HCT116 (cell line): ENCODE measurements around the gene SLCO2B1. TPM values are rescaled to one million over a fixed set of nuclear protein-coding genes. Genes with fewer than 3 reads are reported as not detected.

Experiments used
- ATAC-seq: fragments of 200-7000 bp; cut with Tn5 transposase; 2 replicates; pipeline ENCODE4 v1.9.1; 2020; ENCODE audit warnings: mild to moderate bottlenecking, moderate library complexity
- BruUV-seq: library from RNA; stranded (reverse); fragments of 400-500 nt; replicated peaks from 2 replicates; lab custom pipeline; 2021; lab: Mats Ljungman, UMichigan
- CTCF ChIA-PET: fragments of 300-600 bp; sonication (Branson Sonifier 250); formaldehyde crosslinking; loops from one replicate; lab custom pipeline; 2021; ENCODE audit warnings: antibody characterized with exemption; lab: Charles Lee
- POLR2A ChIA-PET: fragments of 300-600, 350-600 bp; sonication (Branson Sonifier 250); formaldehyde crosslinking; loops from one replicate; lab custom pipeline; 2021; ENCODE audit warnings: antibody characterized with exemption; lab: Charles Lee
- RAD21 ChIA-PET, 2 experiments: fragments of 300-600 bp; sonication (Branson Sonifier 250); formaldehyde crosslinking; loops; one replicate each; lab custom pipeline; 2023; ENCODE audit warnings: low total read pairs in 2 of 2; ENCODE audit not compliant: uncharacterized antibody in 2 of 2, unreplicated experiment in 2 of 2, low non-redundant PET in 1 of 2; lab: Charles Lee
- DNase-seq: peaks from one replicate; pipeline ENCODE4 v3.0.0-alpha.2; 2010; ENCODE audit warnings: low read depth, low spot score
- H2AFZ ChIP-seq: fragments of 200-600 bp; shearing (Covaris generic), sonication (generic); 2 replicates; pipeline ENCODE4 v1.6.1; 2017; ENCODE audit warnings: low read depth, mixed run types, mixed read lengths, antibody characterized with exemption, low read length; ENCODE audit not compliant: poor library complexity, severe bottlenecking
- H3K27ac ChIP-seq: 2 replicates; pipeline ENCODE4 v1.5.1; 2012; ENCODE audit warnings: low read depth, low read length
- H3K27me3 ChIP-seq: fragments of 200-600 bp; sonication (generic); 2 replicates; pipeline ENCODE4 v1.6.1; 2016; ENCODE audit warnings: mixed run types, low read length, mixed read lengths; ENCODE audit not compliant: insufficient read depth
- H3K36me3 ChIP-seq, 2 experiments: fragments of 200-500 bp in 1 of 2; fragments of 200-600 bp in 1 of 2; sonication (Bioruptor generic) in 1 of 2; sonication (generic) in 1 of 2; 2 replicates each; pipeline versions ENCODE4 v1.5.1 to v1.6.1; 2014 to 2016; ENCODE audit warnings: low read length in 2 of 2, inconsistent platforms in 1 of 2, mixed read lengths in 1 of 2, mixed run types in 1 of 2; ENCODE audit not compliant: insufficient read depth in 2 of 2, control insufficient read depth in 1 of 2
- H3K4me1 ChIP-seq, 2 experiments: fragments of 200-600 bp in 1 of 2; sonication (generic) in 1 of 2; 2 replicates each; pipeline versions ENCODE4 v1.5.1 to v1.6.1; 2012 to 2017; ENCODE audit warnings: low read length in 2 of 2, inconsistent platforms in 1 of 2, mild to moderate bottlenecking in 1 of 2, mixed read lengths in 1 of 2, mixed run types in 1 of 2, moderate library complexity in 1 of 2; ENCODE audit not compliant: insufficient read depth in 2 of 2, control insufficient read depth in 1 of 2
- H3K4me2 ChIP-seq: fragments of 200-600 bp; sonication (generic); 2 replicates; pipeline ENCODE4 v1.6.1; 2017; ENCODE audit warnings: mixed run types, low read length, mixed read lengths
- H3K4me3 ChIP-seq, 2 experiments: fragments of 200-600 bp in 1 of 2; sonication (generic) in 1 of 2; replicated peaks in 1 of 2; 2 replicates each; pipeline ENCODE4 v1.5.1; 2011 to 2016; ENCODE audit warnings: low read length in 2 of 2, control low read depth in 1 of 2, low read depth in 1 of 2, mild to moderate bottlenecking in 1 of 2, mixed read lengths in 1 of 2, mixed run types in 1 of 2
- H3K79me2 ChIP-seq: fragments of 200-600 bp; sonication (generic); 2 replicates; pipeline ENCODE4 v1.6.1; 2017; ENCODE audit warnings: mild to moderate bottlenecking, mixed run types, low read length, moderate library complexity, mixed read lengths; ENCODE audit not compliant: insufficient read depth
- H3K9ac ChIP-seq: fragments of 200-600 bp; sonication (generic); 2 replicates; pipeline ENCODE4 v1.6.1; 2016; ENCODE audit warnings: low read length, mixed read lengths
- H3K9me2 ChIP-seq: fragments of 200-600 bp; sonication (generic), shearing (Covaris generic); 2 replicates; pipeline ENCODE4 v1.6.1; 2017; ENCODE audit warnings: mixed run types, mild to moderate bottlenecking, moderate library complexity; ENCODE audit not compliant: insufficient read depth
- H3K9me3 ChIP-seq, 2 experiments: fragments of 200-500 bp in 1 of 2; fragments of 200-600 bp in 1 of 2; sonication (Bioruptor generic) in 1 of 2; sonication (generic) in 1 of 2; 2 replicates each; pipeline ENCODE4 v1.6.1; 2014 to 2017; ENCODE audit warnings: low read length in 2 of 2, mixed read lengths in 2 of 2, inconsistent platforms in 1 of 2, low read depth in 1 of 2, mild to moderate bottlenecking in 1 of 2, mixed run types in 1 of 2, moderate library complexity in 1 of 2; ENCODE audit not compliant: control insufficient read depth in 1 of 2, insufficient read depth in 1 of 2
- H4K20me1 ChIP-seq: fragments of 200-600 bp; sonication (generic), shearing (Covaris generic); 2 replicates; pipeline ENCODE4 v1.6.1; 2017; ENCODE audit warnings: mixed run types, mild to moderate bottlenecking, moderate library complexity; ENCODE audit not compliant: insufficient read depth
- CEBPB ChIP-seq: IDR thresholded peaks from 2 replicates; pipeline ENCODE4 v1.6.1; 2012; ENCODE audit warnings: low read depth
- EGR1 ChIP-seq: IDR thresholded peaks from 2 replicates; pipeline ENCODE4 v1.6.1; 2012; ENCODE audit warnings: low read depth
- ELF1 ChIP-seq: IDR thresholded peaks from 2 replicates; pipeline ENCODE4 v1.6.1; 2012; ENCODE audit warnings: low read depth, borderline replicate concordance
- EZH2 ChIP-seq: fragments of 200-600 bp; sonication (generic); IDR thresholded peaks from 2 replicates; pipeline ENCODE4 v1.6.1; 2017; ENCODE audit warnings: antibody characterized with exemption, mixed run types
- EZH2phosphoT487 ChIP-seq: fragments of 200-600 bp; IDR thresholded peaks from 2 replicates; pipeline ENCODE4 v1.6.1; 2018; ENCODE audit warnings: antibody characterized with exemption, borderline replicate concordance
- FOSL1 ChIP-seq: IDR thresholded peaks from 2 replicates; pipeline ENCODE4 v1.6.1; 2012; ENCODE audit warnings: low read depth
- MAX ChIP-seq: IDR thresholded peaks from 2 replicates; pipeline ENCODE4 v1.6.1; 2012
- POLR2A ChIP-seq: IDR thresholded peaks from 2 replicates; pipeline ENCODE4 v1.7.0; 2011; ENCODE audit warnings: borderline replicate concordance; ENCODE audit not compliant: insufficient read depth, insufficient read length; ENCODE audit errors: extremely low read depth
- SIN3A ChIP-seq: IDR thresholded peaks from 2 replicates; pipeline ENCODE4 v1.6.1; 2012; ENCODE audit warnings: low read depth
- SRF ChIP-seq: IDR thresholded peaks from 2 replicates; pipeline ENCODE4 v1.6.1; 2012; ENCODE audit warnings: low read depth
- TCF7L2 ChIP-seq: IDR thresholded peaks from 2 replicates; pipeline ENCODE4 v1.7.0; 2011; ENCODE audit warnings: borderline replicate concordance, inconsistent platforms; ENCODE audit not compliant: insufficient read depth, insufficient read length; ENCODE audit errors: extremely low read depth
- ZFX ChIP-seq: fragments of 450-650 bp; IDR thresholded peaks from 2 replicates; pipeline ENCODE4 v1.6.1; 2017
- ZNF274 ChIP-seq: fragments of 200-500 bp; sonication (Bioruptor generic); IDR thresholded peaks from 2 replicates; pipeline ENCODE4 v1.6.1; 2014; ENCODE audit warnings: mild to moderate bottlenecking, low read depth, low read length, inconsistent platforms
- intact Hi-C: fragments of 100-400 bp; cut with micrococcal nuclease; formaldehyde crosslinking; loops from 2 replicates; pipeline ENCODE4 v1.10.0; 2022
- total RNA-seq: library from RNA; stranded (reverse); gene quantifications from one replicate; pipeline ENCODE4 v1.2.1, GENCODE V29; 2021; ENCODE audit not compliant: unreplicated experiment
- TF ChIP-seq, protein P1 (sequence below): IDR thresholded peaks from 2 replicates; pipeline ENCODE4 v1.6.1; 2012
- TF ChIP-seq, protein P2 (sequence below), 3 experiments: fragments of 200-600 bp in 1 of 3; sonication (generic) in 1 of 3; IDR thresholded peaks in 2 of 3; conservative IDR thresholded peaks in 1 of 3; 2 replicates each; pipeline ENCODE4 v1.5.1; 2012 to 2017; ENCODE audit warnings: low read depth in 2 of 3, low read length in 2 of 3, antibody characterized with exemption in 1 of 3, borderline replicate concordance in 1 of 3, control low read depth in 1 of 3, mild to moderate bottlenecking in 1 of 3, mixed read lengths in 1 of 3, mixed run types in 1 of 3, moderate library complexity in 1 of 3; ENCODE audit not compliant: insufficient read depth in 1 of 3

The SLCO2B1 gene
- total RNA-seq, 1 experiment from 2014 or later, result 0.81 TPM

- no peak for TF ChIP-seq CEBPB
- TF ChIP-seq, all 23 proteins: peak for 2
Measured at GRCh38 chr11:75140269-75141138, 10.4 kb upstream of the SLCO2B1 start (continued).

- Histone ChIP-seq H3K4me2 (peak overlapping the region; percentile 27; the same call in 1 of the 2 replicates), H3K4me1 (peaks cover 10 to 28% of the 10 kb centered on the region in 2 experiments), H3K27ac (no peak overlapping the region), H3K9me2 (no peaks in the 10 kb centered on the region), H4K20me1 (no peaks in the 10 kb centered on the region), H3K79me2 (no peaks in the 10 kb centered on the region), H2AFZ (peak overlapping the region; percentile 75), H3K27me3 (no peaks in the 10 kb centered on the region), H3K9ac (no peak overlapping the region), H3K36me3 (no peaks in the 10 kb centered on the region), H3K4me3 (no peak overlapping the region), H3K9me3 (no peaks in the 10 kb centered on the region)
- RAD21 ChIA-PET, result interaction anchor here (1.0 to 2.2 kb wide), 10 partner anchors 64 to 212 kb away, joined by 3 to 21 read pairs (median 5); no protein-coding TSS in a partner anchor
- DNase-seq (no peak), ATAC-seq (no peak)
- intact Hi-C loops, result loop anchor here (2.0 kb wide), 2 partner anchors 100 to 118 kb away; partner anchors contain the start of gene TPBGL
- POLR2A ChIA-PET, result interaction anchor here (1.0 to 1.5 kb wide), 3 partner anchors 13 to 108 kb away, joined by 3 to 8 read pairs (median 5); no protein-coding TSS in a partner anchor
- TF ChIP-seq EGR1 (no peak), ZFX (no peak), SRF (no peak), EZH2 (no peak), TCF7L2 (no peak), POLR2A (no peak), FOSL1 (no peak), SIN3A (no peak), ELF1 (no peak), ZNF274 (no peak), MAX (no peak), EZH2phosphoT487 (no peak)
- TF ChIP-seq, protein P1, sequence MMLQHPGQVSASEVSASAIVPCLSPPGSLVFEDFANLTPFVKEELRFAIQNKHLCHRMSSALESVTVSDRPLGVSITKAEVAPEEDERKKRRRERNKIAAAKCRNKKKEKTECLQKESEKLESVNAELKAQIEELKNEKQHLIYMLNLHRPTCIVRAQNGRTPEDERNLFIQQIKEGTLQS, result no peak
- TF ChIP-seq, protein P2, sequence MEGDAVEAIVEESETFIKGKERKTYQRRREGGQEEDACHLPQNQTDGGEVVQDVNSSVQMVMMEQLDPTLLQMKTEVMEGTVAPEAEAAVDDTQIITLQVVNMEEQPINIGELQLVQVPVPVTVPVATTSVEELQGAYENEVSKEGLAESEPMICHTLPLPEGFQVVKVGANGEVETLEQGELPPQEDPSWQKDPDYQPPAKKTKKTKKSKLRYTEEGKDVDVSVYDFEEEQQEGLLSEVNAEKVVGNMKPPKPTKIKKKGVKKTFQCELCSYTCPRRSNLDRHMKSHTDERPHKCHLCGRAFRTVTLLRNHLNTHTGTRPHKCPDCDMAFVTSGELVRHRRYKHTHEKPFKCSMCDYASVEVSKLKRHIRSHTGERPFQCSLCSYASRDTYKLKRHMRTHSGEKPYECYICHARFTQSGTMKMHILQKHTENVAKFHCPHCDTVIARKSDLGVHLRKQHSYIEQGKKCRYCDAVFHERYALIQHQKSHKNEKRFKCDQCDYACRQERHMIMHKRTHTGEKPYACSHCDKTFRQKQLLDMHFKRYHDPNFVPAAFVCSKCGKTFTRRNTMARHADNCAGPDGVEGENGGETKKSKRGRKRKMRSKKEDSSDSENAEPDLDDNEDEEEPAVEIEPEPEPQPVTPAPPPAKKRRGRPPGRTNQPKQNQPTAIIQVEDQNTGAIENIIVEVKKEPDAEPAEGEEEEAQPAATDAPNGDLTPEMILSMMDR (IDR thresholded peaks at IDR 0.05 in 2 of 3, conservative IDR thresholded peaks at IDR 0.05 in 1 of 3; ENCODE audit: borderline replicate concordance in 1 of 3, insufficient read depth in 1 of 3, low read depth in 2 of 3, low read length in 2 of 3), result no peak
- BruUV-seq, result no TSS peak
- CTCF ChIA-PET, result interaction anchor here (0.6 to 9.1 kb wide), 28 partner anchors 9 to 247 kb away, joined by 3 to 255 read pairs (median 5); partner anchors contain the start of genes SLCO2B1 and TPBGL
Measured at GRCh38 chr11:75141166-75141565, 9.7 kb upstream of the SLCO2B1 start.
